DND-41 (cell line): ENCODE data around the gene TBC1D22A.

Experiments used
- EZH2 ChIP-seq: IDR thresholded peaks from 3 replicates; pipeline ENCODE4 v1.6.1; 2012; ENCODE audit warnings: borderline replicate concordance, low read depth, mild to moderate bottlenecking, moderate library complexity, low read length, inconsistent platforms; ENCODE audit not compliant: severe bottlenecking
- TF ChIP-seq, protein P1 (sequence below): IDR thresholded peaks from 2 replicates; pipeline ENCODE4 v1.5.1; 2012; ENCODE audit warnings: borderline replicate concordance, low read length, moderate library complexity, mild to moderate bottlenecking; ENCODE audit not compliant: poor library complexity, severe bottlenecking; ENCODE audit errors: extremely low read depth

DNA sequence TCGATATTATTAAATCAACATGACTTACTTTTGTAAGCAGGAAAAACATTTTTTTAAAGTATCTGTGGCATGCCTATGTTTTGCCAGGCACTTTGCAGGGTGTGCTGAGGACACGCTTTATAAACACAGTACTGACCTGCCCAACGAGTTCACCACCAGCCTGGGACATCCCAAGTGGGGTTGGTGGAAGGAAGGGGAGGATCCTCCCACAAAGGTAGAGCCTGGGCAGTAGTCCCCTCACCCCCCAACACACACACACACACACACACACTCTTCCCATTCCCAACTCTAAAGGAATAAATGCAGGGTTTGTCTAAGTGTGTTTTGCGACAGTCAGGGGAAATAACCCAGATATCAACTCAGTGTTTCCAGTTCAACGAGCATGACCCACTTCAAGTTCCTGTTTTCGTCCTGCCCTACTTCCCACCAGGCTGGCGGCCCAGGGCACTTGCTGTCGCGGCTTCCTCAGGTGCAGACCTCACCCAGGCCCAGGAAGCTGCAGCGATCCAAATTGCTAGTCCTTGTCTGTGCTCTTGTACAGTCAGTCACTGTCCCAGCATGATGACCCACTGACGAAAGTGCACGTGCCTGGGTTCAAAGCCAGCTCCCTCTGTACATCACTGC is 27.5 kb upstream of the TBC1D22A start:
- TF ChIP-seq, protein P1, sequence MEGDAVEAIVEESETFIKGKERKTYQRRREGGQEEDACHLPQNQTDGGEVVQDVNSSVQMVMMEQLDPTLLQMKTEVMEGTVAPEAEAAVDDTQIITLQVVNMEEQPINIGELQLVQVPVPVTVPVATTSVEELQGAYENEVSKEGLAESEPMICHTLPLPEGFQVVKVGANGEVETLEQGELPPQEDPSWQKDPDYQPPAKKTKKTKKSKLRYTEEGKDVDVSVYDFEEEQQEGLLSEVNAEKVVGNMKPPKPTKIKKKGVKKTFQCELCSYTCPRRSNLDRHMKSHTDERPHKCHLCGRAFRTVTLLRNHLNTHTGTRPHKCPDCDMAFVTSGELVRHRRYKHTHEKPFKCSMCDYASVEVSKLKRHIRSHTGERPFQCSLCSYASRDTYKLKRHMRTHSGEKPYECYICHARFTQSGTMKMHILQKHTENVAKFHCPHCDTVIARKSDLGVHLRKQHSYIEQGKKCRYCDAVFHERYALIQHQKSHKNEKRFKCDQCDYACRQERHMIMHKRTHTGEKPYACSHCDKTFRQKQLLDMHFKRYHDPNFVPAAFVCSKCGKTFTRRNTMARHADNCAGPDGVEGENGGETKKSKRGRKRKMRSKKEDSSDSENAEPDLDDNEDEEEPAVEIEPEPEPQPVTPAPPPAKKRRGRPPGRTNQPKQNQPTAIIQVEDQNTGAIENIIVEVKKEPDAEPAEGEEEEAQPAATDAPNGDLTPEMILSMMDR: no peak
- no peak for TF ChIP-seq EZH2
